BE2C (cell line): Measurements from ENCODE around the gene TRIM31.
A peak's percentile ranks its signal among the peaks of the same experiment; 100 is the strongest.

Source experiments
- DNase-seq: peaks from one replicate; pipeline ENCODE4 v3.0.0-alpha.2; 2020
- H3K27me3 ChIP-seq: fragments of 250-450 bp; sonication (Bioruptor Pico); 2 replicates; pipeline ENCODE4 v1.5.1; 2020; ENCODE audit warnings: mild to moderate bottlenecking
- H3K36me3 ChIP-seq: fragments of 250-450 bp; sonication (Bioruptor Pico); 2 replicates; pipeline ENCODE4 v1.5.1; 2020; ENCODE audit warnings: mild to moderate bottlenecking
- H3K4me1 ChIP-seq: fragments of 250-450 bp; sonication (Bioruptor Pico); 2 replicates; pipeline ENCODE4 v1.5.1; 2020
- H3K4me3 ChIP-seq: 2 replicates; pipeline ENCODE4 v1.5.1; 2011; ENCODE audit warnings: low read depth, low read length
- H3K9me3 ChIP-seq: fragments of 250-450 bp; sonication (Bioruptor Pico); 2 replicates; pipeline ENCODE4 v1.5.1; 2020
- CTCF ChIP-seq: IDR thresholded peaks from 2 replicates; pipeline ENCODE4 v1.5.1; 2012; ENCODE audit warnings: mild to moderate bottlenecking, low read depth, low read length

TRIM31 gene

GRCh38 chr6:30111266-30111856, 1.5 kb downstream of the TRIM31 start:
- no peak for TF ChIP-seq CTCF
- H3K36me3 ChIP-seq, result no peaks in the 10 kb centered on the region
- no peak overlapping the region for H3K4me3 ChIP-seq
- no peak for DNase-seq
- H3K4me1 ChIP-seq, result no peaks in the 10 kb centered on the region
- no peaks in the 10 kb centered on the region for H3K9me3 ChIP-seq
- H3K27me3 ChIP-seq, result peaks cover 40% of the 10 kb centered on the region

GRCh38 chr6:30104661-30105060, 8.2 kb downstream of the TRIM31 start:
- no peak for DNase-seq
- Histone ChIP-seq H3K9me3 (no peaks in the 10 kb centered on the region), H3K4me3 (no peak overlapping the region), H3K27me3 (peaks cover 50% of the 10 kb centered on the region), H3K4me1 (peaks cover 4% of the 10 kb centered on the region; the same call in 1 of the 2 replicates), H3K36me3 (no peaks in the 10 kb centered on the region)
- peak; percentile 17; the same call in 1 of the 2 replicates for TF ChIP-seq CTCF

GRCh38 chr6:30103872-30104179, 9.1 kb downstream of the TRIM31 start:
- Histone ChIP-seq H3K9me3 (no peaks in the 10 kb centered on the region), H3K4me3 (peak overlapping the region; percentile 60), H3K36me3 (no peaks in the 10 kb centered on the region), H3K4me1 (peaks cover 4% of the 10 kb centered on the region; the same call in 1 of the 2 replicates), H3K27me3 (peaks cover 56% of the 10 kb centered on the region)
- no peak for TF ChIP-seq CTCF
- no peak for DNase-seq

- DNase-seq, result peak; percentile 79
- Histone ChIP-seq H3K9me3 (no peaks in the 10 kb centered on the region), H3K36me3 (no peaks in the 10 kb centered on the region), H3K4me3 (peak overlapping the region; percentile 60), H3K27me3 (peaks cover 62% of the 10 kb centered on the region), H3K4me1 (peaks cover 4% of the 10 kb centered on the region; the same call in 1 of the 2 replicates)
- peak; percentile 86 for TF ChIP-seq CTCF
Observed at GRCh38 chr6:30102970-30103871, 9.7 kb downstream of the TRIM31 start.

GRCh38 chr6:30102414-30102969, 10.4 kb downstream of the TRIM31 start:
- no peaks in the 10 kb centered on the region for H3K36me3 ChIP-seq
- H3K4me3 ChIP-seq, result peak overlapping the region; percentile 42
- H3K27me3 ChIP-seq, result peaks cover 69% of the 10 kb centered on the region
- DNase-seq, result no peak
- H3K4me1 ChIP-seq, result peaks cover 4% of the 10 kb centered on the region; the same call in 1 of the 2 replicates
- no peak for TF ChIP-seq CTCF
- no peaks in the 10 kb centered on the region for H3K9me3 ChIP-seq
